Upper lobe of right lung (tissue), 1 donor: Measurements from ENCODE around the gene TOP3A. TPM values are rescaled to one million over a fixed set of nuclear protein-coding genes. Genes with fewer than 3 reads are reported as not detected.

Experiments used
- ATAC-seq: fragments of 200-7000 bp; cut with Tn5 transposase; one replicate; pipeline ENCODE4 v1.9.1; 2020; ENCODE audit warnings: mild to moderate bottlenecking, moderate library complexity
- DNase-seq: peaks from one replicate; pipeline ENCODE4 v3.0.0-alpha.2; 2020
- H3K27ac ChIP-seq: fragments of 200-600 bp; one replicate; pipeline ENCODE4 v1.8.0; 2022
- H3K27me3 ChIP-seq: fragments of 200-600 bp; one replicate; pipeline ENCODE4 v1.8.0; 2022; ENCODE audit warnings: mild to moderate bottlenecking
- H3K36me3 ChIP-seq: fragments of 200-600 bp; one replicate; pipeline ENCODE4 v1.8.0; 2022
- H3K4me1 ChIP-seq: fragments of 200-600 bp; one replicate; pipeline ENCODE4 v1.8.0; 2022
- H3K4me3 ChIP-seq: fragments of 200-600 bp; one replicate; pipeline ENCODE4 v1.8.0; 2022; ENCODE audit warnings: mild to moderate bottlenecking
- H3K9me3 ChIP-seq: fragments of 200-600 bp; one replicate; pipeline ENCODE4 v1.8.0; 2022
- intact Hi-C: fragments of 100-400 bp; cut with DNase I; formaldehyde crosslinking; loops from one replicate; pipeline ENCODE4 v1.11.0; 2022
- total RNA-seq: library from RNA; stranded (reverse); fragmentation: NEBNext Ultra II Directional; extraction: Animal tissue kit (Norgen Biotek cat#: 25700); gene quantifications from one replicate; pipeline ENCODE4 v1.2.1, GENCODE V29; 2021
- TF ChIP-seq, protein P1 (sequence below): fragments of 200-600 bp; IDR thresholded peaks from one replicate; pipeline ENCODE4 v1.8.0; 2022; ENCODE audit warnings: antibody characterized with exemption
- donor health status: DM: no; HTN: yes; CAD: no; lungs with severe emphysema.

The TOP3A gene
- total RNA-seq, 1 donor from 2014 or later, result 29.5 TPM

- intact Hi-C loops, result no loop called here
- no peak for ATAC-seq
Observed at GRCh38 chr17:18228176-18228682, 86.6 kb downstream of the TOP3A start.

DNA sequence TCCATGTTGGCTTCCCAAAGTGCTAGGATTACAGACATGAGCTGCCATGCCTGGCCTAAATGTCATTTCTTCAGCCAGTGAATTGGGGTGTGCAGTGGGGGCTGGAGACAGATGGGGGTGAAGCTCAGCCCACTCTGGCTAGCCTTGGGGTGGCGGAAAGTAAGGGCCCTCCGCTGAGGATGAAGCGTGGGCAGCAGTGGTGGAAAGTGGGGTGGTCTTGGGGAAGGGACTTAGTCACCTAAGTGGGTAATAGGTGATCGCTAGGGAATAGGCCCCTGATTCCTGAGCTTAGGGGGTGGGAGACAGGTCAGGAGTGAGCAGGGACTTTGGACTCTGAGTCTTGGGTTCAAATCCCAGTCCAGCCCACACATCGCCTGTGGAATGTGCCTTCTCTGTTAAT is 87.2 kb downstream of the TOP3A start:
- Histone ChIP-seq H3K27me3 (no peaks in the 10 kb centered on the region), H3K36me3 (no peaks in the 10 kb centered on the region), H3K4me1 (peaks cover 12% of the 10 kb centered on the region), H3K27ac (no peak overlapping the region), H3K9me3 (no peaks in the 10 kb centered on the region), H3K4me3 (no peak overlapping the region)
- TF ChIP-seq, protein P1, sequence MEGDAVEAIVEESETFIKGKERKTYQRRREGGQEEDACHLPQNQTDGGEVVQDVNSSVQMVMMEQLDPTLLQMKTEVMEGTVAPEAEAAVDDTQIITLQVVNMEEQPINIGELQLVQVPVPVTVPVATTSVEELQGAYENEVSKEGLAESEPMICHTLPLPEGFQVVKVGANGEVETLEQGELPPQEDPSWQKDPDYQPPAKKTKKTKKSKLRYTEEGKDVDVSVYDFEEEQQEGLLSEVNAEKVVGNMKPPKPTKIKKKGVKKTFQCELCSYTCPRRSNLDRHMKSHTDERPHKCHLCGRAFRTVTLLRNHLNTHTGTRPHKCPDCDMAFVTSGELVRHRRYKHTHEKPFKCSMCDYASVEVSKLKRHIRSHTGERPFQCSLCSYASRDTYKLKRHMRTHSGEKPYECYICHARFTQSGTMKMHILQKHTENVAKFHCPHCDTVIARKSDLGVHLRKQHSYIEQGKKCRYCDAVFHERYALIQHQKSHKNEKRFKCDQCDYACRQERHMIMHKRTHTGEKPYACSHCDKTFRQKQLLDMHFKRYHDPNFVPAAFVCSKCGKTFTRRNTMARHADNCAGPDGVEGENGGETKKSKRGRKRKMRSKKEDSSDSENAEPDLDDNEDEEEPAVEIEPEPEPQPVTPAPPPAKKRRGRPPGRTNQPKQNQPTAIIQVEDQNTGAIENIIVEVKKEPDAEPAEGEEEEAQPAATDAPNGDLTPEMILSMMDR, result no peak
- intact Hi-C loops, result no loop called here
- ATAC-seq, result no peak
- no peak for DNase-seq

More at GRCh38 chr17:18228176-18228682, 86.6 kb downstream of the TOP3A start:
- Histone ChIP-seq H3K36me3 (no peaks in the 10 kb centered on the region), H3K4me1 (peaks cover 12% of the 10 kb centered on the region), H3K27ac (no peak overlapping the region), H3K27me3 (no peaks in the 10 kb centered on the region), H3K9me3 (no peaks in the 10 kb centered on the region), H3K4me3 (no peak overlapping the region)
- no peak for DNase-seq
- TF ChIP-seq, protein P1, result no peak

- no peak for DNase-seq
- TF ChIP-seq, protein P1, result no peak
- H3K27ac ChIP-seq, result no peak overlapping the region
- H3K4me1 ChIP-seq, result peaks cover 12% of the 10 kb centered on the region
- H3K9me3 ChIP-seq, result no peaks in the 10 kb centered on the region
- H3K4me3 ChIP-seq, result peak overlapping the region; percentile 61
- H3K36me3 ChIP-seq, result no peaks in the 10 kb centered on the region
- no peak for ATAC-seq
- H3K27me3 ChIP-seq, result no peaks in the 10 kb centered on the region
- intact Hi-C loops, result no loop called here
Observed at GRCh38 chr17:18226284-18226945, 88.4 kb downstream of the TOP3A start.

GRCh38 chr17:18225642-18226283 is 89.0 kb downstream of the TOP3A start:
- TF ChIP-seq, protein P1, result no peak
- Histone ChIP-seq H3K9me3 (no peaks in the 10 kb centered on the region), H3K27me3 (no peaks in the 10 kb centered on the region), H3K36me3 (no peaks in the 10 kb centered on the region), H3K27ac (no peak overlapping the region), H3K4me3 (peak overlapping the region; percentile 61), H3K4me1 (peaks cover 12% of the 10 kb centered on the region)
- intact Hi-C loops, result no loop called here
- peak; percentile 5 for ATAC-seq
- peak; percentile 72 for DNase-seq

GRCh38 chr17:18225121-18225641 is 89.6 kb downstream of the TOP3A start, which contains the start of gene LLGL1:
Gene LLGL1, plus strand, starts transcription at chr17:18225635. Its CDS starts 48 bp downstream, at chr17:18225683.
- TF ChIP-seq, protein P1, result no peak

More at GRCh38 chr17:18225121-18225641, 89.6 kb downstream of the TOP3A start, which contains the start of gene LLGL1:
- intact Hi-C loops, result no loop called here
- H3K4me3 ChIP-seq, result peak within 1 kb of the TSS; percentile 61
- no peaks in the 10 kb centered on the region for H3K27me3 ChIP-seq
- H3K27ac ChIP-seq, result peak within 1 kb of the TSS; percentile 30
- H3K36me3 ChIP-seq, result no peaks in the 10 kb centered on the region
- no peaks in the 10 kb centered on the region for H3K9me3 ChIP-seq
- ATAC-seq, result peak; percentile 98
- DNase-seq, result peak; percentile 99
- peaks cover 12% of the 10 kb centered on the region for H3K4me1 ChIP-seq
